HG03280 (cell line): ENCODE data around the gene LAMA4.
"Not testable (repeated sequence)": the region's sequence is repeated elsewhere in the genome, so short reads cannot be mapped to it uniquely, and the experiment has no call there.

Experiments used
- ATAC-seq: cut with Tn5 transposase; IDR thresholded peaks from one replicate; pipeline ENCODE4 v1.9.1; 2021; ENCODE audit warnings: mild to moderate bottlenecking, moderate library complexity; ENCODE audit not compliant: unreplicated experiment

LAMA4 gene

GRCh38 chr6:112106026-112106425 lies 148.3 kb downstream of the LAMA4 start:
- ATAC-seq, result not testable (repeated sequence)

- no peak for ATAC-seq
These were observed 153.8 kb downstream of the LAMA4 start for GRCh38 chr6:112100561-112100960.

- ATAC-seq, result no peak
These were observed 157.5 kb downstream of the LAMA4 start for GRCh38 chr6:112096901-112097300.

- no peak for ATAC-seq
These were observed 166.5 kb downstream of the LAMA4 start for GRCh38 chr6:112087916-112088315.

- peak; percentile 97 for ATAC-seq
These were observed 167.0 kb downstream of the LAMA4 start, which contains the start of the genes FAM229B and TUBE1 for GRCh38 chr6:112087136-112087911. FAM229B (plus strand) TSS chr6:112087591; CDS start chr6:112099284, 11,693 bp downstream. TUBE1 (minus strand) TSS chr6:112087482; CDS start chr6:112087434, 48 bp downstream.

GRCh38 chr6:112086744-112087135 lies 167.6 kb downstream of the LAMA4 start:
- peak; percentile 17 for ATAC-seq

- ATAC-seq, result no peak
These were observed 168.9 kb downstream of the LAMA4 start for GRCh38 chr6:112085286-112086065.

- no peak for ATAC-seq
These were observed 172.8 kb downstream of the LAMA4 start for GRCh38 chr6:112081569-112081968.

- no peak for ATAC-seq
These were observed 187.8 kb downstream of the LAMA4 start for GRCh38 chr6:112066606-112067005.

- ATAC-seq, result no peak
These were observed 188.9 kb downstream of the LAMA4 start for GRCh38 chr6:112065426-112065986.

GRCh38 chr6:112062966-112063365 lies 191.4 kb downstream of the LAMA4 start:
- no peak for ATAC-seq

GRCh38 chr6:112061605-112062004 lies 192.8 kb downstream of the LAMA4 start:
- ATAC-seq, result no peak
